Epidermal melanocyte (primary cell): Measurements from ENCODE around the gene PRR15L.
"Not testable (repeated sequence)": the region's sequence is repeated elsewhere in the genome, so short reads cannot be mapped to it uniquely, and the experiment has no call there.

Experiments
- DNase-seq: peaks from one replicate; pipeline ENCODE4 v3.0.0; 2011; ENCODE audit warnings: low spot score; ENCODE audit not compliant: insufficient read length

Gene PRR15L

DNA sequence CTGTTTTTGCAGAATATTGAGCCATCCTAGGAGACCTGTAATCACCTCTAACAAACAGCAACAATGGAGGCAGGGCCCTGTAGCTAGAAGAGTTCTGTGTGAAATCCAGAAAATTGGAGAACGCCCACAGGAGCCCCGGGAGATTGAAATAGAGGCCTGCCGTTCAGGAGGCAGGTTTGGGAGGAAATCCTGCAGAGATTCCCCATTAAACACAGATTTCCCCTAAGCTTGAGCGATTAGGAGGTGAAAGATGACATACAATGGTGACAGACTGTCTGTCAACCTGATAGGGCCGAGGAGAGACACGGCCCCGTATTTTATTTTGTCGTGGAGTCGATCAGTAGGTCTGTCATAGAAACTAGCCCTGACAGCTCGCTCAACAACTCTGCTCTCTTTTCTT, 31.5 kb upstream of the PRR15L start:
- DNase-seq, result no peak

- not testable (repeated sequence) for DNase-seq
Observed at GRCh38 chr17:47988445-47988844, 30.8 kb upstream of the PRR15L start.

DNA sequence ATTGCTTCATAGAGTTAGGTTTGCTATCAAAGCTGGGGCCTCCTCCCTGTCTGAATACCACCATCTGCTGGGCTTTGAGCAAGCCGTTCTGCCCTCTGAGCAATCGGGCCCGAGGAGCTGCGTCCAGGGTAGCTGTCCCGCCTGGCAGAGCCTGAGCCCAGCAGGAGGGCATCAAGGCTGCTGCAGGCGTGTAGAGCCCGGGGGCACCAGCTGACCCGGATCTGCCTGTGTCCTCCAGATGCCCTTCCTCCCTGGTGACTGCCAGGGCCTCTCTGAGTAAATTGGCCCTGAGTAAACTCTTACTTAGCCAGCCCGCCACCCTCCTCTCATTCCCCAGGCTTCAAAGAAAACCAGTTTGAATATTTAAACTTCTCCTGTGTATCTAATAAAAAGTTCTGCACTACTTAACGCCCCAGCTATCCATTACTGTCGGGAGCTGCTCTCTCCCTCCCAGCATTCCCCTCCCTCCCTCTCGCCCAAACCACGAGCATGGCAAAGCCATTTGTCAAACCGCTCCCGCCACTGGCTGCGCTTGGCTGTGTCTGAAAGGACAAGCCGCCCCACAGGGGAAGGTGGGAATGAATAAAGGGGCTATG, 29.7 kb upstream of the PRR15L start:
- DNase-seq, result peak; percentile 79

DNA sequence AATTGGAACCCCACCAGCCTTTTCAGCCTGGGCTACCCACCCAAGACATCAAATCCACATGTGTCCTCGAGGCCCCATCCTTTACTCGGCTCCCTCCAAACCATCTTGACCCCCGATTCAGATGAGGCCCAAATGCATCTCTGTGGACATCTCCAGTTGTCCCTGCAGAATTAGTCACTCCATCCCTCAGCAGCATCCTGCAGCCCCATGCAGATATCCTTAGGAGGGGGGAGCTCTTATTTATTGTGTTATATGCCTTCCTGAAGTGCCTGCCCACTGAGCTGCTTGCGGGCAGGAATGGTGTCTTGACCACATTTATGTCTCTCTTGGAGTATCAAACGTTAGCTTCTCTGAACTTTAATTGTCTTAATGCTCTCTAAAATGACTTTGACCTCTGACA, 28.8 kb upstream of the PRR15L start:
- DNase-seq, result no peak

DNA sequence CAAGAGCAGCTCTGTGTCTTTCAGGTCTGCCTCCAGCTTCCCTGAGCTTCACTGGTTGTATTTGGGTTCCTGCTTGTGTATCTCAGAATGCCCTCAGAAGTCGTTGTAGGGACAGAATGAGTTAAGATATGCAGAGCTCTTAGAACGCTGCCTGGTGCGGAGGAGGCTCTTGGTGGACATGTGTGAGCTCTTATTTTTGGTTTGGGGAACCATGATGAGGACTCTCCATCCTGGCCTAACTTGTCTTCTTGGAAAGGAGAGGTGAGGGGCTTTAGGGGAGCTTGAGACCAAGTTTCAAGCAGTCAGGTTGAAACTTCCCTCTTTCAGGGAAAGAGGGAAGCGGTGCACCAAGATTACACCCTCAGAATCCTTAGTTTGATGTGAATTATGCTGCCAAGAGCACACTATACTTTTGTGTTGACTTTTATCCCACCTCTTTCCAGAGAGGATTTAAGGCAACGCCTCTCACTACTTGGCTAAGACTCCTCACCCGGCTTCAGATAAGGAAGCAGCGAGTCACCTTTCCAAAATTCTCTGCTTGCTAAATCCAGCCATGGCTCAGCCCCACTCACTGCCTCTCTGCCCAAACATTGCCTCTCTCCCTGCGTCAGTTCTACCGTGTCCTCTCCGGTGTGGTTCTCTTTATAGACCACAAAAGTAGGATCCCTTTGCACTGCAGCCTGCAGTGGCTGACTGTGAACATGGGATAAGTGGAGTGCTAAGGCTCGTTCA, 26.0 kb upstream of the PRR15L start:
- no peak for DNase-seq

- no peak for DNase-seq
Observed at GRCh38 chr17:47982645-47983390, 25.1 kb upstream of the PRR15L start.

- no peak for DNase-seq
Observed at GRCh38 chr17:47982091-47982617, 24.5 kb upstream of the PRR15L start.

GRCh38 chr17:47981462-47981861, 23.8 kb upstream of the PRR15L start:
- DNase-seq, result no peak

DNA sequence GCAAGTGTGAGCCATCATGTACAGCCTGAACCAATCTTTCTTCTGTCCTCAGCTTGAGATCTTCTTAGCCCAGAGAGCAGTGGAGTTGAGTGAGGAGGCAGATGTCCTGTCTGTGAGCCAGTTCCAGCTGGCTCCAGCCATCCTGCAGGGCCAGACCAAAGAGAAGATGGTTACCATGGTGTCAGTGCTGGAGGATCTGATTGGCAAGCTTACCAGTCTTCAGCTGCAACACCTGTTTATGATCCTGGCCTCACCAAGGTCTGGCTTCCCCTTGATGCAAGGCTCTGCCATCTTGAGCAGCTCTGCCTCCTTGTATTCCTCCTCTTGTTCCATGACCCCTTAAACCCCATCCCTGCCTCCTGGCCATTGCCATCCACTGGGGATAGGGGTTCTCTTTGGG, 22.9 kb upstream of the PRR15L start:
- DNase-seq, result no peak

GRCh38 chr17:47978324-47978723, 20.6 kb upstream of the PRR15L start:
- peak; percentile 85 for DNase-seq

GRCh38 chr17:47975823-47976205, 18.1 kb upstream of the PRR15L start:
- no peak for DNase-seq

DNA sequence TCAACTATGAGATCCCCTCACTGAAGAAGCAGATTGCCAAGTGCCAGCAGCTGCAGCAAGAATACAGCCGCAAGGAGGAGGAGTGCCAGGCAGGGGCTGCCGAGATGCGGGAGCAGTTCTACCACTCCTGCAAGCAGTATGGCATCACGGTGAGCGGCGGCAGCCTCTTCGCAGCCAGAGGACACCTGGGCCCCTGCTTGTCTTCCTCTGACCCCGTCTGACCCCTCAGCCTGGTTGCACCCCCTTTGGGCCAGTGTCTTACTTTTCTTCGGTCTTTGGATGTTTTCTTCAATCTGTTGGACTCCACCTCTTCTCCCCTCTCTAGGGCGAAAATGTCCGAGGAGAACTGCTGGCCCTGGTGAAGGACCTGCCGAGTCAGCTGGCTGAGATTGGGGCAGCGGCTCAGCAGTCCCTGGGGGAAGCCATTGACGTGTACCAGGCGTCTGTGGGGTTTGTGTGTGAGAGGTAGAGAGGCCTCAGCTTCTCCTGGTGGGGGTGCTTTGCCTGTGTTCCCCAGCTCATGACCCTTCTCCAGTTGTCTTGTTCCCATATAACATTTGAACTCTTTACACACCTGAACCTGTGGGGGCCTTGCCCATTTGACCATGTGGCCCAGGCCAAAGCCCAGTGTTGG, 17.6 kb upstream of the PRR15L start:
- DNase-seq, result no peak

- DNase-seq, result no peak
Observed at GRCh38 chr17:47973541-47973940, 15.9 kb upstream of the PRR15L start.

- peak; percentile 90 for DNase-seq
Observed at GRCh38 chr17:47970725-47971499, 13.2 kb upstream of the PRR15L start, which contains the start of gene CDK5RAP3. Gene CDK5RAP3 (plus strand): TSS chr17:47971113. CDS start chr17:47971147, 34 bp downstream.

DNA sequence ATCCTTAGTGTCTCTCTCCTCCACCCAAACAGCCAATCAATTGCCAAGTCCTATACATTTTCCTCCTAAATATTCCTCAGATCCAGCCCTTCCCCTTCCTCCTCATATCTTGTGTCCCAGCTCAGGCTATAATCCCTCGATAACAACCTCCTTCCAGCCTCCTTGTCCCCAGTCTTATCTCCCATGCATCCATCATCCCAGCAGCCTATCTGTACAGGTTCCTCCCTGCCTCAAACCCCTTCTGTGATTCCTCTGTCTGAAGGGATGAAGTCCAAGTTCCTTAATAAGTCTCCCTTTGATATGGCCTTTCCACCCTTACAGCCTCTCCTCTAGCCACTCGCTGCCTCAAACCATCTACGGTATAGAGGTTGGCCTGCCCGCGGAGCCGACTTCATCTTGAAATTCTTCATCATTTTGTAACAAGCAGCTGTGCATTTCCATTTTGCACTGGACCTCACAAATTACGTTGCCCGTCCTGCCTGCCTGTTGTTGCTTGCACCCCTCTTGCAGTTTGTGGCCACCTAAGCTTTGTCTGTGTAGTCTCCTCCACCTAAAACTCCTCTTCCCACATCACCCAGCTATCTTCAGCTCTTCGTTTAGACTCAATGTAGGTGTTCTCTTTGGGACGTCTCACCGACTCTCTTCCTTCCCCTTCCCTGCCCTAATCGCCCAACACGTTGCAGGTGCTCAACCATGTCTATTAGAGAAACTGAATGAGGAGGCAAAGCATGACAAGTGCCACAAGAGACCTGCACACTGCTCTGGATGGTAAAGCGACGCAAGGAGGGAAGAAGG, 12.4 kb upstream of the PRR15L start:
- no peak for DNase-seq

DNA sequence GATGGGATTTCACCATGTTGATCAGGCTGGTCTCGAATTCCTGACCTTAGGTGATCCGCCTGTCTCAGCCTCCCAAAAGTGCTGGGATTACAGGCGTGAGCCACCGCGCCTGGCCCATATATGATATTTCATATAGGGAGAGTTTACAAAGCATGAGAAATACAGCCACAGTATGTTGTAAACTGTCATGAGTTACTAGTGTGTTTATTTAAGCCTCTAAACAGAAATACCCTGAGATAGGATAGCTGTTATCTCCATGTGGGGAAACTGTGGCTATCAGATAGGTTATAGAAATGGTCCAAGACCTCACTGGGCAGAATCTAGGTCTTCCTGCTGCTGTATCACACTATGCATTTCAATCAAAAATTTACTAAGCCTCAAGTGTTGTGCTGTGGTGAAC, 11.2 kb upstream of the PRR15L start:
- DNase-seq, result no peak

DNA sequence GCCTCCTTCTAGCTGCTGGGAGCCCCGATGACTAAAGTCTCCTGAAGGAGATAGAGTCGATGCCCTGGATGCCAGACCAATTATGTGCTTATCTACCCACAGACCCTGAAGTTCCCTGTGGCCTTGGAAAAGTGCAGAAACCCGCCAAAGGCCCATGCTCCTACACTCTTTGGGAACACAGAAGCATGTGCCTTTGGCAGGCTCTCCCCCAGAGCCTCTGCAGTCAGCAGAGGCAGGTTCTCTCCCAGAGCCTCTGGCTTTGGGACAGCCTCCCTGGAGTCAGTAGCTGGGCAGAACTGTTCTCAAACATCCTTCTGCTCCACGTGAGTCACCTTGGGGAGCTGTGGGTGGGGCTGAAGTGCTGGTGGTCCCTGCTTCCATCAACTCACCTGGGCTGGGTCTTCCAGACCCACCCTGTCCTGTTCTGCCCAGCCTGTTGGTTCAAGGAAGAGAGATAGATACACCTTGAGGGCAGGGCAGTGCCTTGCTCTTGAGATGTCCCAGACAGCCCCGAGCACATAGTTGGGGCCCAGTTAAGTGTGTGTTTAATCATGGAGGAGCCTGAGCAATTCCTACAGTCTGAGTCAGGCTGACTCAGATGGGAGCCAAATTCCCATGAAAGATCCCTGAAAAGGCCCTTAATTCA, 10.0 kb upstream of the PRR15L start:
- DNase-seq, result no peak

- no peak for DNase-seq
Observed at GRCh38 chr17:47966079-47966519, 8.4 kb upstream of the PRR15L start.

DNA sequence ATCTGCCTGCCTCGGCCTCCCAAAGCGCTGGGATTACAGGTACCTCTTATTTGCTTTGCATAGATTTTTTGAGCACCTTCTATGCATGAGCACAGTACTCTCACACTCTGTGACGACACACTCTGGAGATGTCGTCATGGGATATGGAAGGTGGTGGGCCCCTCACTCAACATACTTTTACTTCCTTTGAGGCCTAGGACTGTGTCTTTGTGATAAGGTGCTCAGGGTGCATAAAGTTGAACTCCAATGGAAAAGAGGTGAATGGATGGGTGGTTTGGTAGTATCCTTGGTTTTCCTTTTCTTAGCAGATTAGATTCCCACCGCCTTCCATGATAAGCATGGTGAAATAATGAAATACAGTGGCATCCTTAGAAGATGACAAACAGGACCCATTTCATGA, 7.2 kb upstream of the PRR15L start:
- no peak for DNase-seq

GRCh38 chr17:47962901-47963300, 5.2 kb upstream of the PRR15L start:
- DNase-seq, result no peak
